CD4-positive, alpha-beta T cell treated with Interleukin-21 for 1 hour (primary cell): Measurements from ENCODE around the gene EPHA6.
A peak's percentile ranks its signal among the peaks of the same experiment; 100 is the strongest.

Experiments used
- DNase-seq: peaks from one replicate; pipeline ENCODE4 v3.0.0-alpha.2; 2020

The EPHA6 gene

DNA sequence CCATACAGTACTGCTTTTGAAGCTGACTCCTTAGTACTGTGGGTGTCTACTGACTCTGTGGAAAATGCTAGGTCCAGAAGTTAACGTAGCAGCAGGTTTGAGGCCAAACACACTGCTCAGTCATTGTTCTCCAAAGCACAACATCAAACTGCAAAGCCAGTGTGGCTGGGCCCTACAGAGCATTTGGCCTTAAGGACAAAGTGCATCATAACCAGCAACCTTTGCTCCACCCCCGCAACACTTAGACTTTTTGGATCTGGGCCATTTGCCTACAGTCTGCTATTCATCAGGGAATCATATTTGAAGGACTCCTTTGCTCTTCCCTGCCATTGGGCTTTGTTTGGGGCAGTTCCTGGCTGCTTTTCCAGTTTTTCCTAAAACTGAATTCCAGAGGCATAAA is 907.1 kb downstream of the EPHA6 start:
- no peak for DNase-seq

DNA sequence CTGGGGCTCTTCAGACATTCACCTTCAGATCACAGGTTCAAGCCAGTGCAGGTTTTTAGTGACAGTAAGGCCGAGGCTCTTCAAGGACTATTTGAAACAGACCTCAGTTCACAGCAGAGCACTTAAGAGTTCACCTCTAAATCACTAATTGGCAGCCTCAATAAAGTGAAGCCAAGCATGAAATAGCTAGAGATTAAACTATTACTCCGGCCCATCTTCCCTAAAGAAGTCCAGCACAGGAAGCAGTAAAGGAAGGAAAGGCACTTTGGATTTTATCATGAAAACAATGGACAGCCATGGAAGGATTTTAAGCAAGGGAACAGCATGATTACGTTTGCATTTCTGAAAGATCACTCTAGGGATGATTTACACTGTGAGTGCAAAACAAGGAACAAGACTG is 922.5 kb downstream of the EPHA6 start:
- DNase-seq: no peak

DNA sequence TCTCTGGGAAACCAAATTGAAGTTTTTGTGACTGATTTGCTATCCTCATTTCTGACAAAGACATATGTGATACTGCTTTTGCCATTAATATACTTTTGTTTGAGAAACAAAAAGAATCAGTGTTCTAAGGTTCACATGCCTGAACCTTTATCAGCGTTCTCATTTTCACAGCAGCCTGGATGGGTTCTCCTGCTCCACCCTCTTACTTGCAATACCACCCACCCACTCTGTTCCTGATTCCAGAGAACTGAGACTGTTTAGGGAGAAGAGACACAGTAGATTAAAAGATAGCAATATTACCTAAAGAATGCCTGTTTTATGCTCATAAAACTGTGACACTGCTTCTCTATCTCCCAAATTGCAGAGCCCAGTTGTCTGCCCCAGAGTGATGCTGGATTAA is 924.4 kb downstream of the EPHA6 start:
- no peak for DNase-seq

DNA sequence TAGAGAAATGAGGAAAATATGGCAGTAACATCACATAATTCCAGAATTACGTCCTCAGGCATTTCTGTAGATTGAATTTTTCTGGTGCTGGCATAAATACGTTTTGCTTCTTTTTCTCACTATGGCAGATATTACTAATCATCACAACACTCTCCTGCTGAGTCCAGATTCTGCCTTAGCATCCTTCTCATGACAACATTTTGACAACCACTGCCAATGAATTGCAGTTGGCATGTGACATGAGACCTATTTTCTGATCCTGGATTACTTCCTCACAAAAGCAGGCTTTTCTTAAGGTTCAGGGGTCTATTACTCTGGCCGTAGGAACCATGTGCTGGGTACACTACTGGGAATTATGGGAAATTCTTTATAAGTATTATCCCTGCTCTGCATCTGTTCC is 927.6 kb downstream of the EPHA6 start:
- no peak for DNase-seq

DNA sequence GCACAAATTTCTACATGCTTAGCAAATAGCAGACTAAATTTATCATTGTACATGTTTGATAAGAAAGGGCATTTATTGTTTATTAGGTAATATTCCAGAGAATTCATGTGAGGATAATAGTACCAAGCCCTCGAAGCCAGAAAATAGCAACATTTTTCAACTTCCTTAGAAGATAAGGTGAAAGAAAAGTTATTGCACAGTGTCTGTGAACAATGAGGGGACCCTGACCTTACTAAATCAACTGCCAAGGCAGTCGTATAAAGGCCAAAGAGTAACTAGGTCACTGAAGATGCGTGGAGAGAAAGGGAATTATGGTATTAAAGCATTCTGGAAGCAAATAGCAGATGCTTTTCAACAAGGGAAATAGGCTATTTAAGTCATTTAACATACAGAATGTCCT is 929.9 kb downstream of the EPHA6 start:
- no peak for DNase-seq

DNA sequence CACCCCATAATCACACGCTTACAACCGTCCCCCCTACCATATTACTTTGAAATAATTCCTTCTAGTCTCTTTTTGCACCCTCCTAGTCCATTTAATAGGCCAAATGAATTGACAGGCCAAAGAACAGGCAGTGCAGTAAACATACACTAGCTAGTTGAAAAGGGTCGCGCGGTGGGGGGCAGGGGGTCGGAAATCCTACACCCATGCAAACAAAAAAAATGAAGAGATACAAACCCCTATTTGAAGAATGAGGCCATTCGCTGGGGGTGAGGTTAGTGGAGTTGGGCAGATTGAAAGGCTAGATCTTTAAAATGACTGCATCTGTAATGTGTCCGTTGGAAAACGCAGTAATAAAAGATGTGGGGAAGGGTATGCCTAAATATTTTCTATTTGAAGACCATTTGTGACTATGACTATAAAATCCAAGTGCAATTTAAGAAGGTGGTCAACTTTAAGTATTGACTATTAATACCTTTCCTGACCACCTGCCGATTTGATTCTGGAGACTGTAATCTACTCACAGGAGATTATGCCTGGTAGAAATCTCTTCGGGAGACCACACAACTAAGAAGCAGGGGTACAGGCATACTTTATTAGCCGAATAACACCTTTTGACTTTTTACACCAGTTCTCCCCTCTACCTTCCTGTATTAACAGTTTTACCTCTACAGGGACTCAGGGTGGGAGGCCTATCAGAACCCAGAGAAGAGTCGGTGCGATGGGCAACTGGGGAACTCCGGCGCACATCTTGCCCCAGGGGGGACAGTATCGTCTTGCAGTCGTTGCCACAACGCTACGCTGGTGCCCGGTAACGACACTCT is 949.4 kb downstream of the EPHA6 start:
- DNase-seq: no peak

DNA sequence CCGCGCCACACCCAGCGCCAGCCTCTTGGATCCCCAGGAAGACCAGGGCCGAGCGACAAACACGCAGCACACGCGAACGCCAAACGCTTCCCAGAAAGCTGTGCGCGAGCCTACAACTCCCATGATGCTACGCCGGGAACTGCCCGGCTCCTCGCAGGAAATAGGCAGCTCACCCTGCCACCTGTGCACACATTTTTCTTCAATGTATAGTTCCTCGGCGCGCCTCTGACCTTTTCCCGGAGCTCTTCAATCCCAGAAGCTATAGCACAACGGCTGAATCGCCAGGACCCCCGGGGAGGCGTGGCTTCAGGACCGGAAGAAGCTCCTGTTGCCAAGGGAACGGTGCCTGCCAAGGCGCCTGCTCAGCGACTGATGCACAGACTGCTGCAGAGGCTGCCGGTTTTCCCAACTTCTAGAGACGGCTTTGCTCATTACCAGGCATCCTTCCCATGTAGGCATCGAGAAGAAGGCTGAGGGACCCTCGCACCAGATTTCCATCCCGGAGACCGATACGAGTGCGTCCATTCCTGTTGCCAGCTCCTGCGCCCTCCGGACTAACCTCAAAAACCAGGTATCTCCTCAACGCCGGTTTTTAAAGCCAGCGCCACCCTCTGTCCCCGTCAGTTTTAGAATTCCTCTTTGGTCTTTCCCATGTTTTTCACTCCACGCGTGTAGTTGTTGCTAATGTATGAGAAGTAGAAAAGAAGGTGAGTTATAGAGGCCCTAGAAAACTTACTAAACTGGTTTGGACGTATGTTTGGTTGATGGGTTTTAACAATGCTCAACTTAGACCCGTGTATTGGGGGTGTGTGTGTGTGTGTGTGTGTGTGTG is 950.2 kb downstream of the EPHA6 start, which contains the start of gene ARL6:
Gene ARL6 (plus strand): TSS at position 352 of the 832 bp plus-strand sequence. CDS start 3,350 bp downstream, outside the sequence.
- DNase-seq: peak; percentile 70

DNA sequence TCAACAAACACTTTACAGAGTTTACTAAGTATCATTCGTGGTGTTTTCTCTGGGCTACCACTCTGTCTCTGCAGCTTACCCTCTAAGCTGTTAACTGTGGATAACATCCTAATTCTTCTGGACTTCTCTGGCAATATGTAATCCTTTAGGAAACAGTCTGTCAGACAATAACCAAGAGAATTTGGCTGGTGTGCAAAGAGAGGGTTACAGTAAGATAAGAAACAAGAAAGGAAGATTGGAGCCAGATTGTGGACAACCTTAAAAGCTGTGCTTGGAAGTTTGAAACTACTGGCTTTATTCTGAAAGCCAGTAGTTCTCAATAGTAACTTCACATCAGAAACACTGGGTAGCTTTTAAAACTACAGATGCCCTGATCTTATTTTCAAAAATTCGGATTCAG is 950.9 kb downstream of the EPHA6 start:
- DNase-seq: no peak

DNA sequence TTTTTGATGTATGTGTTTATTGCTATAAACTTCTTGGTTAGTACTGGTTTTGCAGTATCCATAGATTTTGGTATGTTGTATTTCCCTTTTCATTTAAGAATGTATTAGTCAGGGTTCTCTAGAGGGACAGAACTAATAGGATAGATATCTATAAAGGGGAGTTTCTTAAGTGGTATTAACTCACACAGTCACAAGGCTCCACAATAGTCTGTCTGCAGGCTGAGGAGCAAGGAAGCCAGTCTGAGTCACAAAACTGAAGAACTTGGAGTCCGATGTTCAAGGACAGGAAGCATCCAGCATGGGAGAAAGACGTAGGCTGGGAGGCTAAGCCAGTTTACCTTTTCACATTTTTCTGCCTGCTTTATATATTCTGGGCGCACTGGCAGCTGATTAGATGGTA is 958.5 kb downstream of the EPHA6 start:
- no peak for DNase-seq

DNA sequence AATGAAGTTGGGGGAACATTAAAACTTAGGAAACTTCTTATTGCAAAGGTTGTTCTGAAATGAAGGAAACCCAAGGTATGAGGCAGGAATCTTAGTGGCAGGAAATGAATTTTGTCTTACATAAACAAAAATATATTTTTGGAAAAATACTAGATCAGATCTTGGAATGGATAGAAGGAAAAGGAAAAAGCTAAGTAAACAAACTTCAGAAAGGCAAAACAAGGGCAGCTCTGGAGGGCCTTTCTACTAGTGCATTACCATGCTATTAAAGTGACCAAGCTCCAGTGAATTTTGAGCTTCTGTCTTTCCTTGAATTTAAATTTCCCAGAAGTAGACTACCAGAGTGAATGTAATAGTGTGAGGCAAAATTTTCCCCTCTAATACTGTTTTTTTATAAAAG is 963.8 kb downstream of the EPHA6 start:
- DNase-seq: no peak

DNA sequence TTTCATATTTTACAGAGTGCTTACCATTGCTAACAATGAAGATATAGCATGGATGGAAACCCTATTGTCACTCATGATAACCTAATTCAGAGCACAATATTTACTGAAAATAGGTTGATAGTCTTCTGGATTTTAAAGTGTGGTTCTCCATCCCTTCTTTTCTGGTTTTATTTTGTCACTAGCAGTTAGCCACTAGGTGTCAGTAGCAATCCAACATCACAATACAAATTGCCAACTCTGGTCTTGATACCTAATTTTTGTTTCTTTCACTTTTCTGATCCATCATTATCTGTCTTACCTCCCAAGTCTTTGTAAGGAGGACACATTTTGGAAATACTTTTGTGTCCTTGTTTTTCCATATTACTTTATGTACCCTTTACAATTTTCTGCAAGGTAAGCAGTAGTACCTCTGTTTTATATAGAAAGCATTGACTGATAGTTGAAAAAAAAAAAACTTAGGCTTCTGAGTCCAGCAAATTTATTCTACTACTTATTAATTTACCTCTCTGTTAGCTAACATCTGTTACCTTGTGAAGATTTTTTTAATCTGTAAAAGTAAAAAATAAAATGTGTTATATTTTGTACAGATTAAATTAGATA is 979.1 kb downstream of the EPHA6 start:
- peak; percentile 71 for DNase-seq

DNA sequence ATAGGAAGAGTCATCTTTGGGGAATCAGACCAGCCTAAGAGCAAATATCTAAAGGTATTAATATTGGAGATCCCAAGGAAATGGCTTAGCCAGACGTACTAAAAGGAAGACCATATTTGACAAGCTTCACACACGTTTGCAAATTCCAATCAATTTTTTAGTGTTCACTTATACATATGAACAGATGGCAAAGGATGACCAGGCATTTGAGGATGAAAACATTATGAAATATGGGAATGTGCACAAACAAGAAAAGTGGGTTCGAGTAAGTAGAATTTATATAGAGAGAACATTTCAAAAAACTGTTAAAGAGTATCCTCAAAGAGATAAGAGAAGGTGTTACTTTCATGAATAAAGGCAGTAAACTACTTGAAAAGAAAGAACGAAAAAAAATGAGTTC is 981.6 kb downstream of the EPHA6 start:
- no peak for DNase-seq
